SK-MEL-5 (cell line): ENCODE data around the gene PLA2G15. TPM values are rescaled to one million over a fixed set of nuclear protein-coding genes. Genes with fewer than 3 reads are reported as not detected.

Source experiments
- DNase-seq: peaks from one replicate; pipeline ENCODE4 v3.0.0-alpha.2; 2016; ENCODE audit warnings: low read depth, low spot score
- in situ Hi-C: cut with HindIII; loops from 2 replicates; pipeline ENCODE4 v1.10.0; 2016; ENCODE audit warnings: low sequenced_read_pairs, high pct_unique_total_duplicates, low pct_unique_long_range_greater_than_20kb
- polyA plus RNA-seq, 2 experiments: library from polyadenylated mRNA; depleted of rRNA; stranded (reverse); fragments of >200 nt; gene quantifications; 2 replicates each; pipeline ENCODE4 v1.2.3, GENCODE V29; 2015
- total RNA-seq: library from RNA; depleted of rRNA; stranded (reverse); fragments of >200 nt; shearing (Covaris generic); gene quantifications from 2 replicates; pipeline ENCODE4 v1.2.3, GENCODE V29; 2014; rRNA removed

Gene PLA2G15
- 13.5 and 15.0 TPM in 2 replicates for total RNA-seq
- polyA plus RNA-seq (2015; cell fraction: cytosol; rRNA removed), result 19.2 and 20.3 TPM in 2 replicates
- 10.9 and 19.9 TPM in 2 replicates for polyA plus RNA-seq (2015; cell fraction: nucleus; rRNA removed)

- in situ Hi-C loops, result no loop called here
- DNase-seq, result peak; percentile 85
Measured at GRCh38 chr16:68244903-68245853, at the start of gene PLA2G15. PLA2G15 (plus strand) TSS chr16:68245373; CDS start chr16:68245427, 54 bp downstream.

GRCh38 chr16:68197250-68197649 lies 47.9 kb upstream of the PLA2G15 start:
- in situ Hi-C loops, result no loop called here
- no peak for DNase-seq

- in situ Hi-C loops, result no loop called here
- DNase-seq, result peak; percentile 5
Measured at GRCh38 chr16:68200088-68200783, 44.9 kb upstream of the PLA2G15 start.

- no peak for DNase-seq
- in situ Hi-C loops, result no loop called here
Measured at GRCh38 chr16:68202091-68202519, 43.1 kb upstream of the PLA2G15 start.

- in situ Hi-C loops, result no loop called here
- DNase-seq, result no peak
Measured at GRCh38 chr16:68206245-68206644, 38.9 kb upstream of the PLA2G15 start.

GRCh38 chr16:68214726-68215125 lies 30.4 kb upstream of the PLA2G15 start:
- DNase-seq, result no peak
- in situ Hi-C loops, result no loop called here

- DNase-seq, result no peak
- in situ Hi-C loops, result no loop called here
Measured at GRCh38 chr16:68215302-68215701, 29.9 kb upstream of the PLA2G15 start.

- DNase-seq, result no peak
- in situ Hi-C loops, result no loop called here
Measured at GRCh38 chr16:68216240-68216639, 28.9 kb upstream of the PLA2G15 start.

GRCh38 chr16:68217506-68217905 lies 27.7 kb upstream of the PLA2G15 start:
- DNase-seq, result no peak
- in situ Hi-C loops, result no loop called here

- in situ Hi-C loops, result no loop called here
- no peak for DNase-seq
Measured at GRCh38 chr16:68219725-68220351, 25.3 kb upstream of the PLA2G15 start.

- in situ Hi-C loops, result no loop called here
- DNase-seq, result no peak
Measured at GRCh38 chr16:68223072-68223471, 22.1 kb upstream of the PLA2G15 start.

GRCh38 chr16:68226116-68226515 lies 19.1 kb upstream of the PLA2G15 start:
- no peak for DNase-seq
- in situ Hi-C loops, result no loop called here

- in situ Hi-C loops, result no loop called here
Measured at GRCh38 chr16:68227183-68227793, 17.9 kb upstream of the PLA2G15 start.

GRCh38 chr16:68227850-68228553 lies 17.2 kb upstream of the PLA2G15 start:
- DNase-seq, result peak; percentile 3
- in situ Hi-C loops, result no loop called here

More at GRCh38 chr16:68227183-68227793, 17.9 kb upstream of the PLA2G15 start:
- DNase-seq, result no peak

- in situ Hi-C loops, result no loop called here
- DNase-seq, result no peak
Measured at GRCh38 chr16:68228652-68229051, 16.5 kb upstream of the PLA2G15 start.

- in situ Hi-C loops, result no loop called here
- peak; percentile 70 for DNase-seq
Measured at GRCh38 chr16:68229431-68230175, 15.6 kb upstream of the PLA2G15 start.
